Stimulated activated CD4-positive, alpha-beta T cell treated with anti-CD3 and anti-CD28 coated beads, Interleukin-4, amount 100 ng/mL, for 48 hours (primary cell): ENCODE data around the gene SNX5.

Experiments used
- DNase-seq, 2 donors: peaks; one replicate each; pipeline ENCODE4 v3.0.0-alpha.2; 2020; ENCODE audit warnings: low read depth in 2 of 2

Gene SNX5

GRCh38 chr20:17968366-17969277 lies at the start of gene SNX5, which contains the start of gene MGME1:
SNX5 (minus strand) TSS chr20:17968794; CDS start chr20:17968425, 369 bp downstream.
MGME1 (plus strand) TSS chr20:17969018; CDS start chr20:17969860, 842 bp downstream.
- DNase-seq, result peak; percentile 99

GRCh38 chr20:18018100-18018499 lies 49.5 kb upstream of the SNX5 start:
- DNase-seq, result no peak

GRCh38 chr20:18016772-18017171 lies 48.2 kb upstream of the SNX5 start:
- no peak for DNase-seq

- no peak for DNase-seq
Observed at GRCh38 chr20:18014411-18014810, 45.8 kb upstream of the SNX5 start.

GRCh38 chr20:18012901-18013300 lies 44.3 kb upstream of the SNX5 start:
- DNase-seq, result no peak

GRCh38 chr20:18011951-18012645 lies 43.5 kb upstream of the SNX5 start:
- DNase-seq, result no peak

GRCh38 chr20:18011482-18011881 lies 42.9 kb upstream of the SNX5 start:
- no peak for DNase-seq

- no peak for DNase-seq
Observed at GRCh38 chr20:18009116-18009515, 40.5 kb upstream of the SNX5 start.

GRCh38 chr20:18007534-18008292 lies 39.1 kb upstream of the SNX5 start:
- DNase-seq, result no peak

GRCh38 chr20:18006684-18007083 lies 38.1 kb upstream of the SNX5 start:
- no peak for DNase-seq

- no peak for DNase-seq
Observed at GRCh38 chr20:18005990-18006364, 37.4 kb upstream of the SNX5 start.

GRCh38 chr20:18005170-18005989 lies 36.8 kb upstream of the SNX5 start:
- DNase-seq, result no peak

- no peak for DNase-seq
Observed at GRCh38 chr20:18004384-18005031, 35.9 kb upstream of the SNX5 start.

GRCh38 chr20:18003897-18004296 lies 35.3 kb upstream of the SNX5 start:
- no peak for DNase-seq

- DNase-seq, result no peak
Observed at GRCh38 chr20:18001131-18001921, 32.7 kb upstream of the SNX5 start.

- no peak for DNase-seq
Observed at GRCh38 chr20:17999566-17999965, 31.0 kb upstream of the SNX5 start.

- DNase-seq, result no peak
Observed at GRCh38 chr20:17998446-17998845, 29.9 kb upstream of the SNX5 start.

- DNase-seq, result peak in 1 of 2 donors; percentile 35
Observed at GRCh38 chr20:17995967-17996819, 27.6 kb upstream of the SNX5 start.

- no peak for DNase-seq
Observed at GRCh38 chr20:17993546-17993945, 25.0 kb upstream of the SNX5 start.
